Measurements from ENCODE around the gene CLCNKB.

Gene CLCNKB

GRCh38 chr1:16081636-16082035 is 38.1 kb downstream of the CLCNKB start:
- Histone ChIP-seq H3K9ac (ENCODE audit: low read depth, low read length) (no peak overlapping the region), H3K4me1 (ENCODE audit: control insufficient read depth, insufficient read depth, low read length) (peaks cover 16% of the 10 kb centered on the region), H3K9me3 (replicated peaks; ENCODE audit: low read length) (no peaks in the 10 kb centered on the region), H3K4me2 (ENCODE audit: low read length) (no peak overlapping the region), H3K36me3 (ENCODE audit: insufficient read depth, low read length) (no peaks in the 10 kb centered on the region), H3K27me3 (ENCODE audit: control insufficient read depth, insufficient read depth, low read length) (no peaks in the 10 kb centered on the region), H3K4me3 (ENCODE audit: low read length) (no peak overlapping the region)

GRCh38 chr1:16082283-16083038 is 38.9 kb downstream of the CLCNKB start:
- H3K4me3 ChIP-seq (ENCODE audit: low read length), result no peak overlapping the region
- H3K9me3 ChIP-seq (replicated peaks; ENCODE audit: low read length), result no peaks in the 10 kb centered on the region
- H3K27me3 ChIP-seq (ENCODE audit: control insufficient read depth, insufficient read depth, low read length), result no peaks in the 10 kb centered on the region
- H3K4me1 ChIP-seq (ENCODE audit: control insufficient read depth, insufficient read depth, low read length), result peaks cover 8% of the 10 kb centered on the region
- no peaks in the 10 kb centered on the region for H3K36me3 ChIP-seq (ENCODE audit: insufficient read depth, low read length)
- no peak overlapping the region for H3K4me2 ChIP-seq (ENCODE audit: low read length)
- no peak overlapping the region for H3K9ac ChIP-seq (ENCODE audit: low read depth, low read length)

- Histone ChIP-seq H3K27me3 (ENCODE audit: control insufficient read depth, insufficient read depth, low read length) (no peaks in the 10 kb centered on the region), H3K4me2 (ENCODE audit: low read length) (no peak overlapping the region), H3K9ac (ENCODE audit: low read depth, low read length) (no peak overlapping the region), H3K4me1 (ENCODE audit: control insufficient read depth, insufficient read depth, low read length) (peaks cover 3% of the 10 kb centered on the region), H3K9me3 (replicated peaks; ENCODE audit: low read length) (no peaks in the 10 kb centered on the region), H3K4me3 (ENCODE audit: low read length) (no peak overlapping the region), H3K36me3 (ENCODE audit: insufficient read depth, low read length) (no peaks in the 10 kb centered on the region)
Observed at GRCh38 chr1:16083486-16083885, 39.9 kb downstream of the CLCNKB start.

- H3K4me1 ChIP-seq (ENCODE audit: control insufficient read depth, insufficient read depth, low read length), result peaks cover 8% of the 10 kb centered on the region
- no peak overlapping the region for H3K4me3 ChIP-seq (ENCODE audit: low read length)
- no peaks in the 10 kb centered on the region for H3K36me3 ChIP-seq (ENCODE audit: insufficient read depth, low read length)
- no peaks in the 10 kb centered on the region for H3K27me3 ChIP-seq (ENCODE audit: control insufficient read depth, insufficient read depth, low read length)
- H3K9ac ChIP-seq (ENCODE audit: low read depth, low read length), result no peak overlapping the region
- H3K9me3 ChIP-seq (replicated peaks; ENCODE audit: low read length), result no peaks in the 10 kb centered on the region
- no peak overlapping the region for H3K4me2 ChIP-seq (ENCODE audit: low read length)
Observed at GRCh38 chr1:16085522-16085921, 41.9 kb downstream of the CLCNKB start.

GRCh38 chr1:16087733-16088132 is 44.2 kb downstream of the CLCNKB start:
- Histone ChIP-seq H3K4me1 (ENCODE audit: control insufficient read depth, insufficient read depth, low read length) (peaks cover 8% of the 10 kb centered on the region), H3K4me2 (ENCODE audit: low read length) (no peak overlapping the region), H3K4me3 (ENCODE audit: low read length) (no peak overlapping the region), H3K9ac (ENCODE audit: low read depth, low read length) (no peak overlapping the region), H3K27me3 (ENCODE audit: control insufficient read depth, insufficient read depth, low read length) (peaks cover 14% of the 10 kb centered on the region), H3K36me3 (ENCODE audit: insufficient read depth, low read length) (no peaks in the 10 kb centered on the region), H3K9me3 (replicated peaks; ENCODE audit: low read length) (no peaks in the 10 kb centered on the region)

GRCh38 chr1:16088351-16088911 is 44.8 kb downstream of the CLCNKB start:
- Histone ChIP-seq H3K27me3 (ENCODE audit: control insufficient read depth, insufficient read depth, low read length) (peaks cover 14% of the 10 kb centered on the region), H3K4me3 (ENCODE audit: low read length) (no peak overlapping the region), H3K9ac (ENCODE audit: low read depth, low read length) (no peak overlapping the region), H3K9me3 (replicated peaks; ENCODE audit: low read length) (no peaks in the 10 kb centered on the region), H3K4me2 (ENCODE audit: low read length) (no peak overlapping the region), H3K36me3 (ENCODE audit: insufficient read depth, low read length) (no peaks in the 10 kb centered on the region), H3K4me1 (ENCODE audit: control insufficient read depth, insufficient read depth, low read length) (peaks cover 8% of the 10 kb centered on the region)

GRCh38 chr1:16088996-16089395 is 45.4 kb downstream of the CLCNKB start:
- H3K4me2 ChIP-seq (ENCODE audit: low read length), result no peak overlapping the region
- H3K9ac ChIP-seq (ENCODE audit: low read depth, low read length), result no peak overlapping the region
- no peaks in the 10 kb centered on the region for H3K36me3 ChIP-seq (ENCODE audit: insufficient read depth, low read length)
- H3K4me3 ChIP-seq (ENCODE audit: low read length), result no peak overlapping the region
- no peaks in the 10 kb centered on the region for H3K9me3 ChIP-seq (replicated peaks; ENCODE audit: low read length)
- H3K27me3 ChIP-seq (ENCODE audit: control insufficient read depth, insufficient read depth, low read length), result peaks cover 19% of the 10 kb centered on the region
- H3K4me1 ChIP-seq (ENCODE audit: control insufficient read depth, insufficient read depth, low read length), result peaks cover 8% of the 10 kb centered on the region

- Histone ChIP-seq H3K4me2 (ENCODE audit: low read length) (no peak overlapping the region), H3K9me3 (replicated peaks; ENCODE audit: low read length) (no peaks in the 10 kb centered on the region), H3K36me3 (ENCODE audit: insufficient read depth, low read length) (no peaks in the 10 kb centered on the region), H3K4me1 (ENCODE audit: control insufficient read depth, insufficient read depth, low read length) (peaks cover 8% of the 10 kb centered on the region), H3K27me3 (ENCODE audit: control insufficient read depth, insufficient read depth, low read length) (peaks cover 25% of the 10 kb centered on the region), H3K4me3 (ENCODE audit: low read length) (no peak overlapping the region), H3K9ac (ENCODE audit: low read depth, low read length) (no peak overlapping the region)
Observed at GRCh38 chr1:16090076-16090826, 46.7 kb downstream of the CLCNKB start.

- peaks cover 8% of the 10 kb centered on the region for H3K4me1 ChIP-seq (ENCODE audit: control insufficient read depth, insufficient read depth, low read length)
- no peaks in the 10 kb centered on the region for H3K9me3 ChIP-seq (replicated peaks; ENCODE audit: low read length)
- peaks cover 31% of the 10 kb centered on the region for H3K27me3 ChIP-seq (ENCODE audit: control insufficient read depth, insufficient read depth, low read length)
- H3K9ac ChIP-seq (ENCODE audit: low read depth, low read length), result no peak overlapping the region
- H3K4me3 ChIP-seq (ENCODE audit: low read length), result no peak overlapping the region
- no peaks in the 10 kb centered on the region for H3K36me3 ChIP-seq (ENCODE audit: insufficient read depth, low read length)
- no peak overlapping the region for H3K4me2 ChIP-seq (ENCODE audit: low read length)
Observed at GRCh38 chr1:16091296-16091695, 47.7 kb downstream of the CLCNKB start.

GRCh38 chr1:16092097-16092922 is 48.7 kb downstream of the CLCNKB start:
- H3K4me2 ChIP-seq (ENCODE audit: low read length), result no peak overlapping the region
- H3K4me1 ChIP-seq (ENCODE audit: control insufficient read depth, insufficient read depth, low read length), result peaks cover 8% of the 10 kb centered on the region
- no peak overlapping the region for H3K4me3 ChIP-seq (ENCODE audit: low read length)
- no peak overlapping the region for H3K9ac ChIP-seq (ENCODE audit: low read depth, low read length)
- H3K9me3 ChIP-seq (replicated peaks; ENCODE audit: low read length), result no peaks in the 10 kb centered on the region
- H3K27me3 ChIP-seq (ENCODE audit: control insufficient read depth, insufficient read depth, low read length), result peaks cover 38% of the 10 kb centered on the region
- no peaks in the 10 kb centered on the region for H3K36me3 ChIP-seq (ENCODE audit: insufficient read depth, low read length)

- H3K9me3 ChIP-seq (replicated peaks; ENCODE audit: low read length), result no peaks in the 10 kb centered on the region
- no peak overlapping the region for H3K9ac ChIP-seq (ENCODE audit: low read depth, low read length)
- no peaks in the 10 kb centered on the region for H3K36me3 ChIP-seq (ENCODE audit: insufficient read depth, low read length)
- H3K4me2 ChIP-seq (ENCODE audit: low read length), result no peak overlapping the region
- H3K4me1 ChIP-seq (ENCODE audit: control insufficient read depth, insufficient read depth, low read length), result peaks cover 8% of the 10 kb centered on the region
- no peak overlapping the region for H3K4me3 ChIP-seq (ENCODE audit: low read length)
- peaks cover 38% of the 10 kb centered on the region for H3K27me3 ChIP-seq (ENCODE audit: control insufficient read depth, insufficient read depth, low read length)
Observed at GRCh38 chr1:16092923-16093511, 49.4 kb downstream of the CLCNKB start.
